Peyer's patch (tissue), 4 donors: Measurements from ENCODE around the gene ATP5PF. TPM values are rescaled to one million over a fixed set of nuclear protein-coding genes. Genes with fewer than 3 reads are reported as not detected.
A peak's percentile ranks its signal among the peaks of the same experiment; 100 is the strongest.
"Not testable (repeated sequence)": the region's sequence is repeated elsewhere in the genome, so short reads cannot be mapped to it uniquely, and the experiment has no call there.

Experiments
- DNase-seq, 3 donors: peaks; one replicate each; pipeline ENCODE4 v3.0.0-alpha.2; 2017 to 2019
- H3K27ac ChIP-seq, 4 donors: fragments of 200-600 bp; sonication (generic); one replicate each; pipeline ENCODE4 v1.5.1; 2016 to 2019
- H3K27me3 ChIP-seq, 2 donors: fragments of 200-600 bp; sonication (generic); one replicate each; pipeline ENCODE4 v1.5.1; 2019
- H3K36me3 ChIP-seq, 3 donors: fragments of 200-600 bp; sonication (generic); one replicate each; pipeline ENCODE4 v1.5.1; 2016 to 2019
- H3K4me1 ChIP-seq, 4 donors: fragments of 200-600 bp; sonication (generic); one replicate each; pipeline ENCODE4 v1.5.1; 2016 to 2019
- H3K4me3 ChIP-seq, 4 donors: fragments of 200-600 bp; sonication (generic); 1 replicate in 3 of 4; 2 replicates in 1 of 4; pipeline ENCODE4 v1.5.1; 2016 to 2019; ENCODE audit warnings: mild to moderate bottlenecking in 1 of 4
- H3K9me3 ChIP-seq, 4 donors: fragments of 200-600 bp; sonication (generic); one replicate each; pipeline ENCODE4 v1.5.1; 2016 to 2019; ENCODE audit warnings: mild to moderate bottlenecking in 1 of 4
- POLR2A ChIP-seq, 2 donors: fragments of 450-650 bp; IDR thresholded peaks; one replicate each; pipeline ENCODE4 v1.5.1; 2017; ENCODE audit warnings: antibody characterized with exemption in 2 of 2, mild to moderate bottlenecking in 2 of 2, moderate library complexity in 2 of 2
- total RNA-seq, 4 donors: library from RNA; depleted of rRNA; stranded (reverse); fragments of >200 nt; gene quantifications; one replicate each; pipeline ENCODE4 v1.1.0, GENCODE V29; 2016
- TF ChIP-seq, protein P1 (sequence below), 6 experiments: fragments of 450-650 bp in 4 of 6; fragments of 200-600 bp in 2 of 6; sonication (generic) in 1 of 6; IDR thresholded peaks; one replicate each; pipeline ENCODE4 v1.5.1; 2017 to 2019; ENCODE audit warnings: antibody characterized with exemption in 6 of 6, mild to moderate bottlenecking in 3 of 6, moderate library complexity in 1 of 6

ATP5PF gene
- 100 to 1,000 TPM in 2 of 4 donors, 10 to 100 TPM in 2; 45.4 to 116 (median 93.8) TPM for total RNA-seq

DNA sequence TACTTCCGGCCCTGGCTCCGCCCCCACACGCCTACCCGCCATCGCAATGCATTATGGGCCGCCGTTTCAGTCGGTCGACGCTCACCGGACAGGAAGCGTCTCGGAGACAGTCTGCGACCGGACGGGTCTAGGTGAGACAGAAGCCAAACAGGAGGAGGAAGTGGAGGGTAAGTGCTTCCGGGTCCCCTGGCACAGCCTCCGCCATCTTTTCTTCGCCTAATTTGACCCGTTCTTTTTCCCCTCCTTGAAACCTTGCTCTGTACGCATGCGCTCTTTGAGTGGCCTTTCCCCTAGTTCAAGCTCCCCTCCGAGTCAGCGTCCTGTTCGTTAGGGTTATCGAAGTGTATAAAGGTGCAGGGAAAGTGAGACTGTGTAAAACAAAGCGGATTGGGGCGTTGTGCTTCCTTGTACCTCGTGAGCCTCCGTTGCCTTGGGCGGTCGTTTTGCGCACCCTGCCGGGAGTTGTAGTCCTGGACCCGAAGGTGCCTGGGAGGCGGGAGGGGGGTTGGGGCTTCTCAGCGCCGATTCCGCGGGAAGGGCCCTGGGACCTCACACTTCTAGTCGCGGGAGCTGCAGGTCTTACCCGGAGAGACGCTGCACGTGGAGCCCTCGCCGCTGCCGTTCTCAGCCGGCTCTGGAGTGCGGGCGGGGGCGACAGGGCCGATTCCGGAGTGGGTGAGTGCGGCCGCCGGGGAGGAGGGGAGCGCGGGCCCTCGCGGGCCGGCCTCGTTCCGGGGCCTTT lies at the start of gene ATP5PF, which contains the start of gene GABPA:
ATP5PF (minus strand) TSS at position 1 of the 742 bp plus-strand sequence. CDS start 5,110 bp downstream, outside the sequence.
GABPA (plus strand) TSS at position 69 of the 742 bp plus-strand sequence. CDS start 6,627 bp downstream, outside the sequence.
- Histone ChIP-seq H3K9me3 (no peaks in the 10 kb centered on the region), H3K4me3 (peak within 1 kb of the TSS; percentile 88 to 97 (median 94)), H3K36me3 (peaks cover 0 to 3% (median 0%) of the 10 kb centered on the region in 3 donors), H3K4me1 (peaks cover 0 to 40% (median 3%) of the 10 kb centered on the region in 4 donors), H3K27me3 (no peaks in the 10 kb centered on the region), H3K27ac (peak within 1 kb of the TSS; percentile 96 to 99 (median 98))
- TF ChIP-seq POLR2A (IDR thresholded peaks at IDR 0.05): peak; percentile 16 to 44
- TF ChIP-seq, protein P1, sequence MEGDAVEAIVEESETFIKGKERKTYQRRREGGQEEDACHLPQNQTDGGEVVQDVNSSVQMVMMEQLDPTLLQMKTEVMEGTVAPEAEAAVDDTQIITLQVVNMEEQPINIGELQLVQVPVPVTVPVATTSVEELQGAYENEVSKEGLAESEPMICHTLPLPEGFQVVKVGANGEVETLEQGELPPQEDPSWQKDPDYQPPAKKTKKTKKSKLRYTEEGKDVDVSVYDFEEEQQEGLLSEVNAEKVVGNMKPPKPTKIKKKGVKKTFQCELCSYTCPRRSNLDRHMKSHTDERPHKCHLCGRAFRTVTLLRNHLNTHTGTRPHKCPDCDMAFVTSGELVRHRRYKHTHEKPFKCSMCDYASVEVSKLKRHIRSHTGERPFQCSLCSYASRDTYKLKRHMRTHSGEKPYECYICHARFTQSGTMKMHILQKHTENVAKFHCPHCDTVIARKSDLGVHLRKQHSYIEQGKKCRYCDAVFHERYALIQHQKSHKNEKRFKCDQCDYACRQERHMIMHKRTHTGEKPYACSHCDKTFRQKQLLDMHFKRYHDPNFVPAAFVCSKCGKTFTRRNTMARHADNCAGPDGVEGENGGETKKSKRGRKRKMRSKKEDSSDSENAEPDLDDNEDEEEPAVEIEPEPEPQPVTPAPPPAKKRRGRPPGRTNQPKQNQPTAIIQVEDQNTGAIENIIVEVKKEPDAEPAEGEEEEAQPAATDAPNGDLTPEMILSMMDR (IDR thresholded peaks at IDR 0.05): peak in 2 of 6 experiments; percentile 20 to 37
- peak; percentile 97 to 99 (median 98) for DNase-seq

GRCh38 chr21:25778126-25778875 lies 43.6 kb upstream of the ATP5PF start:
- H3K27ac ChIP-seq, H3K4me3 ChIP-seq, H3K27me3 ChIP-seq, H3K9me3 ChIP-seq, DNase-seq, H3K4me1 ChIP-seq, H3K36me3 ChIP-seq: not testable (repeated sequence)

DNA sequence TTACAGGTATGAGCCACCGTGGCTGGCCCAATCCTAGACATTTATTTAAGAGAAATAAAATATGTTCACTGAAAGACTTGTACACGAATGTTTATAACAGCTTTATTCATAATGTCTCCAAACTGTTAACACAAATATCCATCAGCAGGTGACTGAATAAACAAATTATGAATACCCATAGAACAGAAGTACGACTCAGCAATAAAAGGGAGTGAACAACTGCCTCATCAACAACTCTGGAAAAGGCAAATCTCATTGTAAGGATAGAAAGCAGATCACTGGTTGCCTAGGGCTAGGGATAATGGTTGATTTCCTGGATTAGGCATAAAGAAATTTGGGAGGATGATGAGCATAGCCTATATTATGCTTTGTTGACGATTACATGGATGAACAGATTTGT lies 41.7 kb upstream of the ATP5PF start:
- no peaks in the 10 kb centered on the region for H3K4me1 ChIP-seq

DNA sequence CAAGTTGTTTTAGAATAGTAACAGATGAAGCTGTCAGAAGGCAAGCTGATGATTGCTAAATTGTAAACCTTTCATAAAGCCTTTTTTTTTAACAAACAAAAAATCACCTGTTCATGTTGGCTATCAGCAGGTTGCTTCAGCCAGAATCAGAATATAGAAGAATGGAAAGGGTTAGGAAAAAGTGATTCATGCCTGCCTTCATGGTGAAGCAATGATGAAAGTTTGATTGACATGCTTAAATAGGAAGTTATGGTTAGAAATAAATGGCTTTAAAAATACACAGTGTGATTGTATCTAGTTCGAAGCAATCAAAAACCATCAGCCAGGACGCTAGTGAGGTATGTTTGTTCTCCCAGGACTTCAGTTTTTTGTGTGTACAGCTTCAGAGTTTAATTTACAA lies 38.0 kb upstream of the ATP5PF start:
- TF ChIP-seq POLR2A (IDR thresholded peaks at IDR 0.05): no peak
- TF ChIP-seq, protein P1 (IDR thresholded peaks at IDR 0.05): no peak
- Histone ChIP-seq H3K27me3 (no peaks in the 10 kb centered on the region), H3K27ac (no peak overlapping the region)

More for the DNA sequence above, 41.7 kb upstream of the ATP5PF start:
- Histone ChIP-seq H3K27ac (no peak overlapping the region), H3K9me3 (no peaks in the 10 kb centered on the region), H3K4me3 (no peak overlapping the region), H3K27me3 (no peaks in the 10 kb centered on the region), H3K36me3 (no peaks in the 10 kb centered on the region)
- no peak for DNase-seq
- TF ChIP-seq, protein P1 (IDR thresholded peaks at IDR 0.05): no peak
- no peak for TF ChIP-seq POLR2A (IDR thresholded peaks at IDR 0.05)

GRCh38 chr21:25767921-25768320 lies 33.2 kb upstream of the ATP5PF start:
- Histone ChIP-seq H3K36me3 (peaks cover 0 to 27% (median 0%) of the 10 kb centered on the region in 3 donors), H3K27me3 (no peaks in the 10 kb centered on the region), H3K4me1 (no peaks in the 10 kb centered on the region), H3K4me3 (no peak overlapping the region), H3K27ac (no peak overlapping the region), H3K9me3 (no peaks in the 10 kb centered on the region)
- DNase-seq: no peak
- TF ChIP-seq POLR2A (IDR thresholded peaks at IDR 0.05): no peak
- TF ChIP-seq, protein P1 (IDR thresholded peaks at IDR 0.05): no peak

More for the DNA sequence above, 38.0 kb upstream of the ATP5PF start:
- no peaks in the 10 kb centered on the region for H3K9me3 ChIP-seq
- DNase-seq: no peak
- no peaks in the 10 kb centered on the region for H3K4me1 ChIP-seq
- no peak overlapping the region for H3K4me3 ChIP-seq
- peaks cover 0 to 9% (median 0%) of the 10 kb centered on the region in 3 donors for H3K36me3 ChIP-seq

GRCh38 chr21:25764065-25764464 lies 29.4 kb upstream of the ATP5PF start:
- DNase-seq: no peak
- Histone ChIP-seq H3K9me3 (no peaks in the 10 kb centered on the region), H3K36me3 (peaks cover 0 to 45% (median 0%) of the 10 kb centered on the region in 3 donors), H3K4me3 (no peak overlapping the region), H3K27ac (no peak overlapping the region), H3K27me3 (no peaks in the 10 kb centered on the region), H3K4me1 (no peaks in the 10 kb centered on the region)
- TF ChIP-seq POLR2A (IDR thresholded peaks at IDR 0.05): no peak
- TF ChIP-seq, protein P1 (IDR thresholded peaks at IDR 0.05): no peak
